Measurements from ENCODE around the gene HRH3.

HRH3 gene

DNA sequence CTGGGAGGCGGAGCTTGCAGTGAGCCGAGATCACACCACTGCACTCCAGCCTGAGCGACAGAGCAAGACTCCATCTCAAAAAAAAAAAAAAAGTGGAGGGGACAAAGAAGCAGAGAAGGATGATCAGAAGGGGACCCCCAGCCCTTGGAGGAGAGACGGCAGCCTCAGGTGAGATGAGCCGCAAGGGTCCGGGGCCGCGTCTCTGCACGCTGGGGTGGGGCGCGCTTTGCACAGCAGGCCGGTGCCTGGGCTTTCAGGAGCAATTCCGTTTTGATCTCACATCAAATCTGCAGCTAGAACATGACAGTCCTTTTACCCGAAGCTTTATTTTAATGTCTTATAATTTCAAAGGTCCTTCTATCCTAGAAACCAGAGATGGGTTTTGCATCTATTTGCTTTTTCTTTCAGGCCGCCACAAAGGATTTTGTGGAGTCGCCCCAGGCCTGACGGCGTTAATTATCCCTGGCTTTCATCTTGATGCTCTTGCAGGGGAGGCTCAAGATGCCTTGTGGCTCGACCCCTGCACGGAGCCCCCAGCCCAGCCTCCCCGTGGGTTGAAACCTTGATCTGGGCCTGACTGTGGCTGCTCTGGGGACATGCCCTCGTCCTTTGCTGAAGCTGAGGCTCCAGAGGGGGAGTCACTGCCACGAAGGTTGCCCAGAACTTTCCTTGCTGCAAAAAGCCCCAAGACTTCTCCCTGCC lies 17.3 kb downstream of the HRH3 start:
- H3K9me3 ChIP-seq (ENCODE audit: insufficient read depth, low read length), result no peaks in the 10 kb centered on the region
- no peaks in the 10 kb centered on the region for H3K36me3 ChIP-seq (ENCODE audit: low read length)
- no peak overlapping the region for H3K9ac ChIP-seq (ENCODE audit: low read length)
- H3K9me2 ChIP-seq (replicated peaks; ENCODE audit: insufficient read depth, low read length), result no peaks in the 10 kb centered on the region
- H3K79me2 ChIP-seq (ENCODE audit: insufficient read depth, low read length), result no peaks in the 10 kb centered on the region
- H4K20me1 ChIP-seq (ENCODE audit: low read depth, low read length), result no peaks in the 10 kb centered on the region
- no peaks in the 10 kb centered on the region for H3F3A ChIP-seq (ENCODE audit: insufficient read depth)
- no peaks in the 10 kb centered on the region for H3K27me3 ChIP-seq (ENCODE audit: low read length)
- H3K4me3 ChIP-seq (ENCODE audit: insufficient read depth, low read length, poor library complexity, severe bottlenecking), result no peak overlapping the region
- no peak overlapping the region for H3K27ac ChIP-seq (ENCODE audit: low read depth, low read length)
- TF ChIP-seq, protein P1, sequence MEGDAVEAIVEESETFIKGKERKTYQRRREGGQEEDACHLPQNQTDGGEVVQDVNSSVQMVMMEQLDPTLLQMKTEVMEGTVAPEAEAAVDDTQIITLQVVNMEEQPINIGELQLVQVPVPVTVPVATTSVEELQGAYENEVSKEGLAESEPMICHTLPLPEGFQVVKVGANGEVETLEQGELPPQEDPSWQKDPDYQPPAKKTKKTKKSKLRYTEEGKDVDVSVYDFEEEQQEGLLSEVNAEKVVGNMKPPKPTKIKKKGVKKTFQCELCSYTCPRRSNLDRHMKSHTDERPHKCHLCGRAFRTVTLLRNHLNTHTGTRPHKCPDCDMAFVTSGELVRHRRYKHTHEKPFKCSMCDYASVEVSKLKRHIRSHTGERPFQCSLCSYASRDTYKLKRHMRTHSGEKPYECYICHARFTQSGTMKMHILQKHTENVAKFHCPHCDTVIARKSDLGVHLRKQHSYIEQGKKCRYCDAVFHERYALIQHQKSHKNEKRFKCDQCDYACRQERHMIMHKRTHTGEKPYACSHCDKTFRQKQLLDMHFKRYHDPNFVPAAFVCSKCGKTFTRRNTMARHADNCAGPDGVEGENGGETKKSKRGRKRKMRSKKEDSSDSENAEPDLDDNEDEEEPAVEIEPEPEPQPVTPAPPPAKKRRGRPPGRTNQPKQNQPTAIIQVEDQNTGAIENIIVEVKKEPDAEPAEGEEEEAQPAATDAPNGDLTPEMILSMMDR (IDR thresholded peaks at IDR 0.05; ENCODE audit: insufficient read depth, low read length, poor library complexity, severe bottlenecking), result no peak
- TF ChIP-seq EZH2phosphoT487 (conservative IDR thresholded peaks at IDR 0.05; ENCODE audit: low read length), result no peak
- no peak overlapping the region for H2AFZ ChIP-seq (ENCODE audit: low read depth, low read length, severe bottlenecking)
- H3K4me2 ChIP-seq (ENCODE audit: low read depth, low read length, poor library complexity, severe bottlenecking), result no peak overlapping the region

- Histone ChIP-seq H2AFZ (ENCODE audit: low read depth, low read length, severe bottlenecking) (no peak overlapping the region), H3K9ac (ENCODE audit: low read length) (no peak overlapping the region), H3K36me3 (ENCODE audit: low read length) (no peaks in the 10 kb centered on the region), H3K4me3 (ENCODE audit: insufficient read depth, low read length, poor library complexity, severe bottlenecking) (no peak overlapping the region), H3K27ac (ENCODE audit: low read depth, low read length) (no peak overlapping the region), H3K9me3 (ENCODE audit: insufficient read depth, low read length) (no peaks in the 10 kb centered on the region), H3K79me2 (ENCODE audit: insufficient read depth, low read length) (no peaks in the 10 kb centered on the region), H3K4me2 (ENCODE audit: low read depth, low read length, poor library complexity, severe bottlenecking) (no peak overlapping the region), H4K20me1 (ENCODE audit: low read depth, low read length) (no peaks in the 10 kb centered on the region), H3K27me3 (ENCODE audit: low read length) (no peaks in the 10 kb centered on the region), H3F3A (ENCODE audit: insufficient read depth) (no peaks in the 10 kb centered on the region), H3K9me2 (replicated peaks; ENCODE audit: insufficient read depth, low read length) (no peaks in the 10 kb centered on the region)
- TF ChIP-seq EZH2phosphoT487 (conservative IDR thresholded peaks at IDR 0.05; ENCODE audit: low read length), result no peak
- TF ChIP-seq, protein P1 (IDR thresholded peaks at IDR 0.05; ENCODE audit: insufficient read depth, low read length, poor library complexity, severe bottlenecking), result no peak
Observed at GRCh38 chr20:62202083-62202395, 18.0 kb downstream of the HRH3 start.

GRCh38 chr20:62201173-62202082 lies 18.6 kb downstream of the HRH3 start:
- H2AFZ ChIP-seq (ENCODE audit: low read depth, low read length, severe bottlenecking), result no peak overlapping the region
- H3F3A ChIP-seq (ENCODE audit: insufficient read depth), result no peaks in the 10 kb centered on the region
- H3K4me2 ChIP-seq (ENCODE audit: low read depth, low read length, poor library complexity, severe bottlenecking), result no peak overlapping the region
- TF ChIP-seq EZH2phosphoT487 (conservative IDR thresholded peaks at IDR 0.05; ENCODE audit: low read length), result no peak
- TF ChIP-seq, protein P1 (IDR thresholded peaks at IDR 0.05; ENCODE audit: insufficient read depth, low read length, poor library complexity, severe bottlenecking), result no peak
- no peaks in the 10 kb centered on the region for H3K27me3 ChIP-seq (ENCODE audit: low read length)
- H3K4me3 ChIP-seq (ENCODE audit: insufficient read depth, low read length, poor library complexity, severe bottlenecking), result no peak overlapping the region
- H3K36me3 ChIP-seq (ENCODE audit: low read length), result no peaks in the 10 kb centered on the region
- H3K79me2 ChIP-seq (ENCODE audit: insufficient read depth, low read length), result no peaks in the 10 kb centered on the region
- H3K9me2 ChIP-seq (replicated peaks; ENCODE audit: insufficient read depth, low read length), result no peaks in the 10 kb centered on the region
- no peaks in the 10 kb centered on the region for H3K9me3 ChIP-seq (ENCODE audit: insufficient read depth, low read length)
- no peak overlapping the region for H3K27ac ChIP-seq (ENCODE audit: low read depth, low read length)
- no peaks in the 10 kb centered on the region for H4K20me1 ChIP-seq (ENCODE audit: low read depth, low read length)
- no peak overlapping the region for H3K9ac ChIP-seq (ENCODE audit: low read length)

All from SU-DHL-6 (cell line).